Uterus (tissue), 4 donors: Measurements from ENCODE around the gene TPM4. TPM values are rescaled to one million over a fixed set of nuclear protein-coding genes. Genes with fewer than 3 reads are reported as not detected.

Experiments
- DNase-seq, 2 donors: peaks; one replicate each; pipeline ENCODE4 v3.0.0-alpha.2; 2019 to 2020
- H3K27ac ChIP-seq, 2 donors: fragments of 200-600 bp; sonication (generic); 1 replicate in 1 of 2; 2 replicates in 1 of 2; pipeline ENCODE4 v1.5.1; 2016 to 2018
- H3K27me3 ChIP-seq, 2 donors: fragments of 200-600 bp; sonication (generic); one replicate each; pipeline ENCODE4 v1.5.1; 2018 to 2019; ENCODE audit warnings: control low read depth in 1 of 2
- H3K36me3 ChIP-seq, 2 donors: fragments of 200-600 bp; sonication (generic); one replicate each; pipeline ENCODE4 v1.5.1; 2019; ENCODE audit warnings: control low read depth in 1 of 2
- H3K4me1 ChIP-seq, 2 donors: fragments of 200-600 bp; sonication (generic); one replicate each; pipeline ENCODE4 v1.5.1; 2018 to 2019; ENCODE audit warnings: control low read depth in 1 of 2
- H3K4me3 ChIP-seq, 2 donors: fragments of 200-600 bp; sonication (generic); 1 replicate in 1 of 2; 2 replicates in 1 of 2; pipeline ENCODE4 v1.5.1; 2018 to 2019; ENCODE audit warnings: mild to moderate bottlenecking in 1 of 2
- H3K9me3 ChIP-seq, 2 donors: fragments of 200-600 bp; sonication (generic); one replicate each; pipeline ENCODE4 v1.5.1; 2019; ENCODE audit warnings: control low read depth in 1 of 2
- CTCF ChIP-seq, 4 experiments: fragments of 200-600 bp in 2 of 4; fragments of 450-650 bp in 2 of 4; sonication (generic) in 2 of 4; IDR thresholded peaks; one replicate each; pipeline ENCODE4 v1.5.1; 2016 to 2019; ENCODE audit warnings: antibody characterized with exemption in 4 of 4, mild to moderate bottlenecking in 2 of 4, moderate library complexity in 1 of 4
- POLR2A ChIP-seq, 2 donors: fragments of 450-650 bp; IDR thresholded peaks; one replicate each; pipeline ENCODE4 v1.6.1; 2016; ENCODE audit warnings: antibody characterized with exemption in 2 of 2, mild to moderate bottlenecking in 1 of 2, moderate library complexity in 1 of 2
- intact Hi-C: fragments of 100-400 bp; cut with DNase I; formaldehyde crosslinking; loops from one replicate; pipeline ENCODE4 v1.15.1; 2023; ENCODE audit warnings: low total_unique reads
- total RNA-seq, 4 donors: library from RNA; depleted of rRNA in 3 of 4; stranded (reverse); fragments of >200 nt in 3 of 4; gene quantifications; one replicate each; pipeline versions ENCODE4 v1.1.0 to v1.2.4, GENCODE V29; 2014 to 2023
- donor health status: DM: yes; HTN: yes; CAD: no.

The TPM4 gene
- total RNA-seq, 4 donors from 2014 or later, result 423 to 862 (median 517) TPM

GRCh38 chr19:16139752-16140151, 63.5 kb downstream of the TPM4 start:
- TF ChIP-seq CTCF (IDR thresholded peaks at IDR 0.05), result no peak
- TF ChIP-seq POLR2A (IDR thresholded peaks at IDR 0.05), result no peak
- H3K9me3 ChIP-seq, result no peaks in the 10 kb centered on the region
- no peak overlapping the region for H3K27ac ChIP-seq
- H3K36me3 ChIP-seq, result no peaks in the 10 kb centered on the region
- H3K4me1 ChIP-seq, result no peaks in the 10 kb centered on the region
- H3K27me3 ChIP-seq, result no peaks in the 10 kb centered on the region
- H3K4me3 ChIP-seq, result no peak overlapping the region
- intact Hi-C loops, result no loop called here
- no peak for DNase-seq

- intact Hi-C loops, result no loop called here
- H3K36me3 ChIP-seq, result no peaks in the 10 kb centered on the region
- no peak overlapping the region for H3K27ac ChIP-seq
- DNase-seq, result no peak
- no peaks in the 10 kb centered on the region for H3K9me3 ChIP-seq
- no peak overlapping the region for H3K4me3 ChIP-seq
- no peaks in the 10 kb centered on the region for H3K27me3 ChIP-seq
- TF ChIP-seq CTCF (IDR thresholded peaks at IDR 0.05) (no peak), POLR2A (IDR thresholded peaks at IDR 0.05) (no peak)
- H3K4me1 ChIP-seq, result no peaks in the 10 kb centered on the region
Measured at GRCh38 chr19:16141043-16141442, 64.7 kb downstream of the TPM4 start.

GRCh38 chr19:16142032-16142580, 65.8 kb downstream of the TPM4 start:
- DNase-seq, result no peak
- TF ChIP-seq POLR2A (IDR thresholded peaks at IDR 0.05), result no peak
- no peak for TF ChIP-seq CTCF (IDR thresholded peaks at IDR 0.05)
- H3K36me3 ChIP-seq, result no peaks in the 10 kb centered on the region
- no peaks in the 10 kb centered on the region for H3K27me3 ChIP-seq
- no peak overlapping the region for H3K4me3 ChIP-seq
- no peak overlapping the region for H3K27ac ChIP-seq
- H3K4me1 ChIP-seq, result no peaks in the 10 kb centered on the region
- intact Hi-C loops, result no loop called here
- H3K9me3 ChIP-seq, result no peaks in the 10 kb centered on the region

GRCh38 chr19:16143399-16144215, 67.3 kb downstream of the TPM4 start, which contains the start of gene HSH2D:
Gene HSH2D (plus strand): TSS chr19:16143685. CDS start chr19:16148751, 5,066 bp downstream.
- no peaks in the 10 kb centered on the region for H3K27me3 ChIP-seq
- H3K4me3 ChIP-seq, result no peak within 1 kb of the TSS
- H3K9me3 ChIP-seq, result no peaks in the 10 kb centered on the region
- H3K4me1 ChIP-seq, result no peaks in the 10 kb centered on the region
- no peak for DNase-seq
- TF ChIP-seq CTCF (IDR thresholded peaks at IDR 0.05) (no peak), POLR2A (IDR thresholded peaks at IDR 0.05) (no peak)
- H3K36me3 ChIP-seq, result no peaks in the 10 kb centered on the region
- H3K27ac ChIP-seq, result no peak within 1 kb of the TSS
- intact Hi-C loops, result no loop called here

- Histone ChIP-seq H3K36me3 (no peaks in the 10 kb centered on the region), H3K4me1 (no peaks in the 10 kb centered on the region), H3K27me3 (no peaks in the 10 kb centered on the region), H3K27ac (no peak overlapping the region), H3K9me3 (no peaks in the 10 kb centered on the region), H3K4me3 (no peak overlapping the region)
- DNase-seq, result no peak
- intact Hi-C loops, result no loop called here
- TF ChIP-seq CTCF (IDR thresholded peaks at IDR 0.05) (no peak), POLR2A (IDR thresholded peaks at IDR 0.05) (no peak)
Measured at GRCh38 chr19:16144216-16144581, 67.9 kb downstream of the TPM4 start.
